GM21390 (cell line): ENCODE measurements around the gene ADAP1.
"Not testable (repeated sequence)": the region's sequence is repeated elsewhere in the genome, so short reads cannot be mapped to it uniquely, and the experiment has no call there.

Source experiments
- ATAC-seq: cut with Tn5 transposase; IDR thresholded peaks from one replicate; pipeline ENCODE4 v1.9.1; 2021; ENCODE audit not compliant: unreplicated experiment

ADAP1 gene

DNA sequence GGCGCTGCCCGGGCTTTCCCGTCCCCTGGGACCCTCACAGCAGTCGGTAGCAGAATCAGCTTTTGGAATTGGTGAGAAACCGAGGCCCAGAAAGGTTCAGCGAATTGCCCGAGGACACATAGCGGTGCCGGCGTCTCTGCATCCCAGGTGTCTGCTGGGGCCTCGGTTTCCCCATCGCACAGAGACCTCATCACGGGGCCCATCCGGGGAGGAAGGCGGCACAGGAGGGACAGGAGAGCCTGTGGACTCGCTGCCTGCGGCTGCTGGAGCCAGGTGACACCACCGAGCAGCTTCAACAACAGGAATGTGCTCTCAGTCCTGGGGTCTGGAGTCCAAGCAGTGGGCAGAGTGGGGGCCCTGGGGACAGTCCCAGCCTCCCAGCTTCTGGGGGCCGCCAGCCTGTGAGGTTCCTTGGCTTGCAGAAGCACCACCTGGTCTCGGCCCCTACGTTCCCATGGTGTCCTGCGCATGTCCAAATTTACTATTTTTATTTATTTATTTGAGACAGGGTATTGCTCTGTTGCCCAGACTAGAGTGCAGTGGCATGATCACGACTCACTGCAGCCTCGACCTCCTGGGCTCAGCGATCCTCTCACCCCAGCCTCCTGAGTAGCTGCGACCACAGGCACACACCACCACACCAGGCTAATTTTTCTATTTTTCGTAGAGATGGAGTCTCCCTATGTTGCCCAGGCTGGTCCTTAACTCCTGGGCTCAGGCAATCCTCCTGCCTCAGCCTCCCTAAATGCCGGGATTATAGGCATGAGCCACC, 21.4 kb upstream of the ADAP1 start:
- ATAC-seq: no peak

DNA sequence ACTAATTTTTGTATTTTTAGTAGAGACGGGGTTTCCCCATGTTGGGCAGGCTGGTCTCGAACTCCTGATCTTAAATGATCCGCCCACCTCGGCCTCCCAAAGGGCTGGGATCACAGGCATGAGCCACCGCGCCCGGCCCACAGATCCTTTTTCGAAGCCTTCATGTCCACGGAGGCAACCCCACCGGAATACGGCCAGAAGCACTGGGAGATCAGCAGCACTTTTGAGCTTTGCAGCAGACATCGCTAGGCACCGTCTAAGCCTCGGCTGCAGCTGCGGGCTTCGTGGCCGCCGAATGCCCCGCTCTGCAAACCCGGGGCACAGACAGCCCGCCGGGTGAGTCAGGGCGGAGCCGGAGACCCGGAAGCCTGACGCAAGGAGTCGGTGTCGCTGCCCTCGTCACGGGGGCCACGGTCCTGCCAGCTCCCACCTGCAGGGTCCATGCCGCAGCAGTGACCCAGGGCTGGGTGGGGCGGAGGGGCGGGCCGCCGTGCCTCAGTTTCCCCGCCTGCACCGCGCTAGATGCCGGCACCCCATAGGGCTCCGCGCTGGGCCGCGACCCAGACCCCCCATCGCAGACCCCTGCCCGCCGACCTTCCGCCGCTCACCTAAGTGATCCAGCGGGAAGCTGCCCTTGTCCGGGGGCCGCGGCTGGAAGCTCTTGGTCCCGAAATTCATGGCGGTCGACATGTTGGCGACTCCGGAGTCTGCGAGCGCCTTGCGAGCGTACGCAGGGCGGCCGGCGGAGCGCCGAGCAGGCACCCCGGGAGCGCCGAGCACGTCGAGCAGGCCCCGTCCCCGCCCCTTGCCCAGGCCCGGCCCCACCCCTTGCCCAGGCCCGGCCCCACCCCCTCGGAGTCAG, 20.6 kb upstream of the ADAP1 start, which contains the start of gene COX19:
COX19 (minus strand) TSS at position 730 of the 862 bp plus-strand sequence; CDS start at position 690, 40 bp downstream.
- ATAC-seq: peak; percentile 80

DNA sequence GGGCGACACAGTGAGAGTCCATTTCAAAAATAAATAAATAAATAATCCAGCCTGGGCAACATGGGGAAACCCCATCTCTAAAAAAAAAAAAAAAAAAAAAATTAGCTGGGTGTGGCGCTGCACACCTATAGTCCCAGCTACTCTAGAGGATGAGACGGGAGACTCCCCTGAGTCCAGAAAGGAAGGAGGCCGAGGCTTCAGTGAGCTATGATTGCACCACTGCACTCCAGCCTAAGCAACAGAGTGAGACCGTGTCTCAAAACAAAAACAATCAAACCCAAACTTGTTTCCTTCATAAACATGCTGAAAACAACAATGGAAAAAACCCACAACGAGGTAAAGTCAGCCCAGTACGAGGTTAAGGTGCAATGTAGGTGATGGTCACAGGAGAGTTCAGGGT, 19.7 kb upstream of the ADAP1 start:
- ATAC-seq: no peak

DNA sequence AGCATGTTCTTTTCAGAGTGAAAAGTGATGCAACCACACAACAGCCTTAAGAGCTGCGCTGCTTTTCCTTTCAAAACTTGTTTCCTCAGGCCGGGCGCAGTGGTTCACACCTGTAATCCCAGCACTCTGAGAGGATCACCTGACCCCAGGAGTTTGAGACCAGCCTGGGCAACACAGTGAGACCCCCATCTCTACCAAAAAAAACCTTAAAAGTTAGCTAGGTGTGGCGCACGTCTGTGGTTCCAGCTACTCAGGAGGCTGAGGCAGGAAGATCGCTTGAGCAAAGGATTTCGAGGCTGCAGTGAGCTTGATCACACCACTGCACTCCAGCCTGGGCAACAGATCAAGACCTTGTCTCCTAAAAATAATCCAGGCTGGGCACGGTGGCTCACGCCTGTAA, 18.8 kb upstream of the ADAP1 start:
- no peak for ATAC-seq

DNA sequence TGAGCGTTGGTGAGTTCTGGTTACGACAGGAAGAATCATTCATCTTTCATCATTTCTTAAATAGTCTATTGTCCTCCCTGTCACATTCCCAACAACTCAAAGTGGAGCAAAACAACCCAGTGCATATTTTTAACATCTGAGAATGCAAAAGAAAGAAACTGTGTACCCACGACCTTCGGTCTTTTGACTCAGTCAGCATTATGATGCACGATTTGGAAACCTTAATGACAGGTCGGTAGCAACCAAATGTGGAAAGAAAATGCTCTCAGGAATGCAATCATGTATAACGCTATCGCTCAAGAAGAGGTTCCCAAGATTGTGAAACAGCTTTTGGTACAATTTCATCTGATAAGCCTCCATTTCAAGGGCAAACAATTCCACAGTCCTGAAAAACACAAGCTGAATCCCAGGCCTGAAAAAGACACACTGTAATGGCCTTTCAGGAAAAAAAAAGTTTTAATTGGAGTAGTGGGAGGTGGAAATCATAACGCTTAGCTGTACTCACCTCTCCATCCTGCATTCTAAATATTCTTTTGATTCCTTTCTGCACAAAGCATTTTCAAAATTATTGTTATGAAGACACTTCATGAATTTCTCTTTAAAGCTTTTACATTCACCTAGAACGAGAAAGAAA, 18.3 kb upstream of the ADAP1 start:
- no peak for ATAC-seq

DNA sequence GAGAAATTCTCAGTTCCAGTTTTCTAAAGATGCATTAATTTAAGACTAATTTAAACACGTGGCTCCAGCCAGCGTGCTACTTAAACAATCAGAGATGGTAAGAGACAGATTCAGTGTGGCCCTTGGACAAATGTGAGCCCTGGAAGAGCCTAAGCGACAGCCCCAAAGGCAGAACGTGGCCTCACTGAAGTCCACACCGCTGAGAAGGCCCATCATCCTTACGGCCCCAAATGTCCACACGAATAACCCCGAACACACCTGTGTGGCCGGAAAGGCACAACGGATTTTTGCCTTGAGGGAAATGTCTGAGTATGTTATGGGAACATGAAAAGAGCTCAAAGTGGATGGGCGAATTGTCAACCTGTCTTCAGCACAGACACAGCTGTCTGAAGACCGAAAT, 17.6 kb upstream of the ADAP1 start:
- no peak for ATAC-seq

DNA sequence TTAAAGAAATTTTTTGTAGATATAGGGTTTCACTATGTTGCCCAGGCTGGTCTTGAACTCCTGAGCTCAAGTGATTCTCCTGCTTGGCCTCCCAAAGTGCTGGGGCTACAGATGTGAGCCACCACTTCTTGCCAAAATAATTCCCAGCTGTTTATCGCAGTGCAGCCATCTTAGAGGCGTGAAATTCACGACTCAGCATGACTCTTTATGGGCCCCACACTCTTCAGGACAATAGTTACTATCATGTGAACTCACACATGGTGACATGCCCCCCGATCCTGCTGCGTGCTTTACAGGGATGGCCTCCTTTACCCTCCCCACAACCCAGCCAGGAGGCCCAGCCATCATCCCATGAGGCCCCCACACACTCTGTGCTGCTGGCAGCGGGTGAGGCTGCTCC, 16.3 kb upstream of the ADAP1 start:
- ATAC-seq: no peak

DNA sequence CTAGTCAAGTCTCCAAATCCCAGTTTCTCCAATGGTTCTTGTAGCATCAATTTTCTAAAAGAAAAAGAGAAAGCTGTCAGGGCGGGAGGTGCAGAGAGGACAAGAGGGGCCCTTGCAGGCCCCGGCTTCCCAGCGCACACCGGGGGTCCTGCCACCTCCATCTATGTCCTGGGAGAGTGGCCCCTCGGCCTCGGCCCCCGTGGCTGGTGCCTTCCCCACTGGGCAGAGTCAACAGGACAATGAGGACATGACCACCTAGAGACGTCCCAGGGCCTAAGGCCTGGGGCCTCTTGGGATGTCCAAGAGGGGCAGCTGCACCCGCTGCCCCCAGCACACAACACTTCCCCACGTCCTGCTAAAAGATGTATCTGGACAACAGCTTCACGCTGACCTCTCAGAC, 14.9 kb upstream of the ADAP1 start:
- no peak for ATAC-seq

DNA sequence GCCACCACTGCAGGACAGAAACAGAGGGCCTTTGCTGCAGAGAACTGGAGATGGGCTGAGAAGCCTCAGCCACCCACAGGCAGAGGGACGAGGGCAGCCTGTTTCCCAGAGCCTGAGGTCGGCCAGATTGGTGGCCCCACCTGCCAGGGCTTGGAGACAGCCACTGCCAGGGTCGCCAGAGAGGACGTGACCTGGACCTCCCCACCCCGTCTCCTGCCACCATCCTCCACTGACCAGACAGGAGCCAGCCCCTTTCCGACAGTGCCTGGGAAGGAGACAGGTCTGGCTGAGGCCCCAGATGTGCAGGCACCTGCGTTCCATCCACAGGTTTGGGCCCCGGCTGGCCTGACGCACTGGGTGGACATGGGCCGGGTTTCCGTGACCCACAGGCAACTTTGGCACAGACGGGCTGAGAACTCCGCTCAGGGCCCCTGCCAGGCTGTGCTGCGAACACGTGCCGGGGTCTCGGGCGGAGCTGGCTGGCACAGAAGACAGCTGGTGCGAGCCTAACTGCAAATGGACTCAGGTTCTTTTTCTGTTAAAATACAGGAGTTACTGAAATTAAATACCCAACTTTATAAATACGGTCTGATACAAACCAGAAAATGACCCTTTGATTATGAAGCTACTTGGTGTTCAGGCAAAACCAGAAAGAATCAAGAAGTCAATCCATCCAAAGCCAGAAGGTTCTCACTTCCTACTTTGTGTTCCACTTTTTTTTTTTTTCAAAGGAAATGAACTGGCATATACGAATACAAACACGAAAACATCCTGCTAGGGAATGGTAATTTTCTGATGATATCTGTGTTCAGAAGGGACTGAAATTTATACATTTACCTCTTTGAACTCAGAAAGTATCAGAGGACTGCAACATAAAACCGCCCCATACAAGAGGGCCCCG, 14.0 kb upstream of the ADAP1 start:
- no peak for ATAC-seq

DNA sequence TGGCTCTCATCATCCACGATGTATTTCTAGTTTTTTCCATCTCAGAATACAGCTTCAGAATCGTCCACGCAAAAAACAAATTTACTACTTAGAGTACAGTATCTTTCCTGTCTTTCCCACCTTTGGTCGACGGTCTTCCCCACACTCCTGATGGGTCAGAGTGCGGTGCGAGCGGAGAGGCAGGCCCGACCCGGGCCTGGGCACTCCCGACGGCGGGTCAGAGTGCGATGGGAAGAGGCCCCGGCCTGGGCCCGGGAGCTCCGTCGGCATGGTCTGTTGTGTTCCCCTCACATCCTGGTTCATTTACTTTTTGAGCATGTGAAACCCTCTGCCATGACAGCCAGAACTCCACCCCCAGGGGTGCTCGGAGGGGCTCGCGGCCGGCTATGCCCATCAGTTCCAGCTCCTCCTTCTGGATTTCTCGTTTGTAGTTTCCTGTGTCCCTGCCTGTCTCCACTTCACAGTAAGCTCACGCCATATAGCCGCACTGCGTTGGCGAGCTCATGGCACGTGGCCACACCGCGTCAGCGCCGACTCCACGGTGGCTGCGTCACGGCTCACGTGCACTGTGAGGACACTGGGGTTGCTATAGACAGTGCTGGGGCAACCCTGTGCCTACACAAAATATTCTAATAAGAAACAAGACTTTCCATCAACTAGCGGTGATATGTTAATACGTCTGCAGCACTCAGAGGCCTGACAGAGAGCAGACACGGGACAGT, 13.0 kb upstream of the ADAP1 start:
- ATAC-seq: no peak

DNA sequence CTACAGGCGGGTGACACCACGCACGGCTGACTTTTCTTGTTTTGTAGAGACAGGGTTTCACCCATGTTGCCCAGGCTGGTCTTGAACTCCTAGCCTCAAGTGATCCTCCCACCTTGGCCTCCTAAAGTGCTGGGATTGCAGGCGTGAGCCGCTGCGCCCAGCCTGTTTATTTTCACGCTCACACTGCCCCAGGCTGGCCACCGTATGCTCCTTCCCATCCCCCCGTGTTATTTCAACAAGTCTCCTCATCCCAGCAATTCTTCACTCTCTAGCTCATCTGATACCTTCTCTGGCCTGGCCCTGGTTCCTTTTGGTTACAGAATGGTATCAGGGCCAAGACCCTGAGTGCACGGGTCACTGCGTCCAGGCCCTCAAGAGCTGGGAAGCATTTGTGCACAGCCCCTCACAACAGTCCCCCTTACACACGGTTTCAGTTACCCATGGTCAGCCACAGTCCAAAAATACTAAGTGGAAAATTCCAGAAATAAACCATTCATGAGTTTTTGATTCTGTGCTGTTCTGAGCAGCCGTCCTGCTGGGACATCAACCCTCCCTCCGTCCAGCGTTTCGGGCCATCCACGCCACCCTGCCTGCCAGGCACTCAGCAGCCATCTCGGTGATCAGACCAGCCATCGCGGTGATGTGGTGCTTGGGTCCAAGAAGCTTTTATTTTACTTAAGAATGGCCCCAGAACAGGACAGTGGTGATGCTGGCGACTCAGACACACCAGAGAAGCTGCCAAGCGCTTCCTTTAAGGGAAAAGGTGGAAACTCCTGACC, 12.0 kb upstream of the ADAP1 start:
- ATAC-seq: no peak

DNA sequence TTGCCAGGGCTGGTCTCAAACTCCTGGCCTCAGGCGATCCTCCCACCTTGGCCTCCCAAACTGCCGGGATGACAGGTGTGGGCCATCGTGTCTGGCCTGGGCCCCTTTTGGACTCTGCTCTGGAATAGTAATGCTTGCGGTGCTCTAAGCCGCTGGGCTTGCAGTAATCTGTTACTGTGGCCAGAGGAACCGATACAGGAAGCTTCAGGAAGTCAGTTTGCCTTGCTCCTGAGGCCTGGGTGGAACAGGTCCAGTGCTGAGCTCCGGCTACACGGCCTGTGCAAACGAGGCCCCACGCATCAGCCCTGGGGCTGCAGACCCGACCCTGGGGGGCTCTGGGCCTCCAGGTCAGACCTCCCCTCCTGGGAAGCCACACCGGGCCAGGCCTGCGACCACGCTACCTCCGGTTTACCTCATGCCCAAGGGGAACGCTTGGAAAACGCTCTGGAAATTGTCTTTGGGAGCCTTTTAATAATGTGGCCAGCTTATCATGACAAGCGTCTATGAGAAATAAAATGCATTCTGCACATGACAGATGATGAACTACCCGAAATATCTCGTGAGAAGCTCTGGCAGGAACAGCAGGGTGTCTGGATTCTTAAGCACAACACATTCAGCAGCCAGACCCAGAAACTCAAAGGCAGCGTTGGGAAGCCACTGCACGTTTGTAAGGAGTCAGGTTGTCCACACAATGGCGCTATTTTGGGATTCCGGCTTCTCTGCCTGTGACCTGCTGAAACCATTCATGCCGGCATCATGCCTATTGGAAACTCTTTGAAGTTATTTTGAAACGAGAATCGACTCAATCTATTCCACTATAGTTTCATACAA, 10.1 kb upstream of the ADAP1 start:
- no peak for ATAC-seq

DNA sequence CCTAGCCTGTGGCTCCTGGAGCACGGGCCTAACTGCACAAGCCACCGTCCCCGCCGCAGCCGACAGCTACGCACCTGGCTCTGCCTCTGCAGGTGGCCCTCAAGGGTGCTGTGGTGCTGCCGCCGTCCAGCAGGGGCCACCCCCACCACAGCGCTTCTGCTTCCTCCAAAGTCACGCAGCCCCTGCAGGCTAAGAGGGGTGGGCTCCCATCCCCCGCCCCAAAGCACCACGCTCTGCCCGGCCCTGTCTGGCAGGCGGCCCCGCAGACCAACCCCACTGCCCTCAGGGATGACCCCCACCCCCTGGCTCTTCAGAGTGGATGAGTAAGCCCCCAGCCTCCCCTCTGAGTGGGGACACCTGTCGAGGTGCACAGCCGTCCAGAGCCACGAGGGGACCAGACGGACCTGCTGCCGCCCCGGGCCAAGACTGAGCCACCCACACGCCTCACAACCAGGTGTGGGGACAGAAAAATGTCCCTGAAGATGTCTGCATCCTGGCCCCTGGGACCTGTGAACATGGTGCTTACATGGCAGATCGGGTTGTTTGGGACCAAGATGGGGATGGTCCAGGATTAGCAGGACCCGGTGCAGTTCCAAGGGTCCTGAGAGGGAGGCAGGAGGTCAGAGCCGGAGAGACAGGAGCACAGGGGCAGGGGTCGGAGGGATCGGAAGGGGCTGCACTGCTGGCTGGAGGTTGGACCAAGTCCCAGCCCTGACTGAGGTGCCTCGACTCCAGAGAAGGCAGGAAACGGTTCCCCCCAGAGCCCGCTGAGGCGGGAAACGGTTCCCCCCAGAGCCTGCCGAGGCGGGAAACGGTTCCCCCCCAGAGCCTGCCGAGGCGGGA, 9.0 kb upstream of the ADAP1 start:
- ATAC-seq: no peak

DNA sequence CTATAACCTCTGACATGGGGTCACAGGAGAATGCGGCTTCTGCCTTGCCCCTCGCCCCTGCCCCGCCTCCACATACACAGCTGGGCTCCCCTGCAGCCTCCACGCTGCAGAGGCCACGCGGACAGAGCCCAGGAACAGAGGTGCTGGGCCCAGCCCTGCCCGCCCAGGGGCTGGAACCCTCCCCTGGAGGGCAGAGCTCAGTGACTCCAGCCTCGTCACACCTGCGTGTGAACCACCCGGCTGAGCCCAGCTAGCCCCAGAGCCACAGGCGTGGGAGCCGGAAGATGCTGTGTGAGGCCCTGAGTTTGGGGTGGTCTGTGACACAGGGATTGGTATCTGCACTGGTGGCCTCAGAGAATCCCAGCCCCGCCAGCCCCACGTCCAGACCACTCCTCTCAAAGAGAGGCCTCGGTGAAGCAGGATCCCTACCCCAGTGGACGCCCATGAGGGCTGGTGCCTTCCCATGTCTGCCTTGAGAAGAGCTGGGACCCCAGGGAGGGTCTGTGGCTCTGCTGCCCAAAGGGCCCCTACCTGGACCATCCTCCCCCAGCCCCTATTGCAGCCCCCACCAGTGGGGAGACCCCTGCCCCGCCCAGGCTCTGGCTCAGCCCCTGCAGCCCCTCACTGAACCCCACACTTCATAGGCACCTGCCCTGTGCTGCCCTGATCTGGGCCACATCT, 8.1 kb upstream of the ADAP1 start:
- ATAC-seq: no peak

DNA sequence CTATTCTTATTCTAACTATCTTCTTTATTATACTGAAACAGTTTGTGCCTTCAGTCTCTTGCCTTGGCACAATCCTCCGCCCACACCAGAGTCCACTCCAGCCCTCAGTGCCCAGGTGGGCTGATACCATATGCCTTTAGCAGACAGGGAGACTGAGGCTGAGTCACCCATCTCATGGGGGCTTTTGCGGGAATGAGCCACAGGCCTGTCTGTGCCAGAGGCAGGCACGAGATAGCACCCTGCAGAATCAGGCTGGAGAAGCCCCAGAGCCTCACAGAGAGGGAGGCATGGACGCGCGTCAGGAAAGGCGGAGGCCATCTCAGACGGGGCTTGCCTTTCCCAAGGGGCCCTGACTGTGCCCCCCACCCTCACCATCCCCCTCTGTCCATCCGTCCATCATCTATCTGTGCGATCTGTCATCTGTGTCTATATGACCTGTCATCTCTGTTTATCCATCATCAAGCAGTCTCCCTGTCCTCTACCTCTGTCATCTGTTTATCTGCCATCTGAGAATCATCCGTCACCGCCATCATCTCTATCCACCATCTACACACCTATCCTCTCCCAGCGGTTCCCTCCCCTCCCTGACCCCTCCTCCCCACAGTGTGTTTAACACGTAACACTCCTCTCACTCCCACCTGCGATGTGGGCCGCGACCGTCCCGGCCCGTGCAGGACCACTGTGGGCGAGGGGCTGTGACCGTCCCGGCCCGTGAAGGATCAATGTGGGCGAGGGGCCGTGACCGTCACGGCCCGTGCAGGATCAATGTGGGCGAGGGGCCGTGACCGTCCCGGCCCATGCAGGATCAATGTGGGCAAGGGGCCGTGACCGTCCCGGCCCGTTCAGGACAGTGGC, 7.3 kb upstream of the ADAP1 start:
- no peak for ATAC-seq

DNA sequence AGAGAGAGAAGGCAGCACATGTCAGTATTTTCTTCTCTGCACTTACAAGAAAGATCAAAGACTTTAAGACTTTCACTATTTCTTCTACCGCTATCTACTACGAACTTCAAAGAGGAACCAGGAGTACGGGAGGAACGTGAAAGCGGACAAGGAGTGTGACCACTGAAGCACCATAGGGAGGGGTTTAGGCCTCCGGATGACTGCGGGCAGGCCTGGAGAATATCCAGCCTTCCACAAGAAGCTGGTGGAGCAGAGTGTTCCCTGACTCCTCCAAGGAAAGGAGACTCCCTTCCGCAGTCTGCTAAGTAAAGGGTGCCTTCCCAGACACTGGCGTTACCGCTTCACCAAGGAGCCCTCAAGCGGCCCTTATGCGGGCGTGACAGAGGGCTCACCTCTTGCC, 6.5 kb upstream of the ADAP1 start:
- not testable (repeated sequence) for ATAC-seq
